Fibroblast of upper back skin (primary cell): ENCODE data around the gene DYRK1A.
"Not testable (repeated sequence)": the region's sequence is repeated elsewhere in the genome, so short reads cannot be mapped to it uniquely, and the experiment has no call there.

ENCODE experiments used
- DNase-seq: peaks from one replicate; pipeline ENCODE4 v3.0.0-alpha.2; 2013

Gene DYRK1A

DNA sequence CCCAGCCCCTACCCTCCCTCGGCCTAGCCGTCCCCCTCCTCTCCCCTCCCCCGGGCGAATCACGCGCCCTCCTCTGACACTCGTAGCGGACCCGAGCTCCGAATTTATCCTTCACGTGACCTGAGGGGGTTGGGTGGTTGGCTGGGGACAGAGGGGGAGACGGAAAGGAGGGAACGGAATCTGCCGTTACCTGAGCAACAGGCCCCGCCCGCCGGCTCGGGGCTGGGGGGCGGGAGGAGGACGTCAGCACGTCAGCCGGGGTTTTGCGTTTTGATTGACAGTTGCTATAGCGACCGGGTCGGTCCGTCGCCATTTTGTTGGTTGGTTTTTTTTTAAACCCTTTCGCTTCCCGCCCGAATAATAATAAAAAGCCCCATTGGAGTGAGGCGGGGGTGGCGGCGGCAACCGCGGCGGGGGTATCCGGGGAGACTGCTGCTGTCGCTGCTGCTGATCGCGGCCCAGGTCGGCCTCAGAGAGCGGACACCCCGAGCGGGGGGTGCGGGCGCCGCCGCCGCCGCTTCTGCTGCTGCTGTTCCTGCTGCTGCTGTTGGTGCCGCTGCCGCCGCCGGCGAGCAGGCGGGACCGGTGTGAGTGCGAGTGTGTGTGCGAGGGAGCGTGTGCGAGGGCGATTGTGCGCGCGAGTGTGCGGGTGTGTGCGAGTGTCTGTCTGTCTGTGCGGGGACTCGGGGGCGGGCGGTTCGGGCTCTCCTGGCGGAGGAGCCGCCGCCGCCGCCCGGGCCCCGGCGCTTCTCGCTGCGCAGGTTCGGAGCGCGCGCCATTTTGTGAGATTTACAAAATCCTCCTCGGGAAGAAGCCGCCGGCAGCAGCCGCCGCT lies at the start of gene DYRK1A:
Gene DYRK1A, plus strand, starts transcription at position 292 of the 835 bp plus-strand sequence. CDS start 53,602 bp downstream, outside the sequence.
- peak; percentile 100 for DNase-seq

DNA sequence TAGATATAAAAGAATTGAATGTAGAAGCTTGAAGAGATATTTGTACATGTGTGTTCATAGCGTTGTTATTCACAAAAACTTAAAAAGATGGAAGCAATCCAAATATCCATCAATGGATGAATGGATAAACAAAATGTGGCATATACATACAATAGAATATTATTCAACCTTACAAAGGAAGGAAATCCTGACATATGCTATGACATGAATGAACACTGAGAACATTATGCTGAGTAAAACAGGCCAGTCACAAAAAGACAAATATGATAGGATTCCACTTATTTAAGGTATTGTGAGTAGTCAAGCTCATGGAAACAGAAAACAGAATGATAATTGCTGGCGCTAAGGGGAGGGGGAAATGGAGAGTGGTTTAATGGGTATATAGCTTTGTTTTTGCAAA lies 47.0 kb upstream of the DYRK1A start:
- no peak for DNase-seq

DNA sequence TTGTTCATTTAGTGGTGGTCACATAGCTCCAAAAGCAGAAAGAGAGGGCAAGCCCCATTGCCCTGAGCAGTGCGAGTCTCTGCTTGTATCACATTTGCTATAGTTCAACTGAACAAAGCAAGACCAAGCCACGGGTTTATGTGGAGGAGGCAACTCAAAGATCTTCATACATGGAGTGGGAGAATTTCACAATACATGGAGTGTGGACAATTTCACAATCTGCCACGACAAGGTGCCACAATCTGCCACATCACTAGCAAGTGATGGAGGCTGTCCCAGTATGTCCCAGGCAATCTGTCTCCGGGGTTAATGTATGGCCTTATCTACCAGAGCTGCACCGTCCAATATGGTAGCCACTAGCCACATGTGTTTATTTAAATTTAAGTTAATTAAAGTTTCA lies 44.5 kb upstream of the DYRK1A start:
- no peak for DNase-seq

DNA sequence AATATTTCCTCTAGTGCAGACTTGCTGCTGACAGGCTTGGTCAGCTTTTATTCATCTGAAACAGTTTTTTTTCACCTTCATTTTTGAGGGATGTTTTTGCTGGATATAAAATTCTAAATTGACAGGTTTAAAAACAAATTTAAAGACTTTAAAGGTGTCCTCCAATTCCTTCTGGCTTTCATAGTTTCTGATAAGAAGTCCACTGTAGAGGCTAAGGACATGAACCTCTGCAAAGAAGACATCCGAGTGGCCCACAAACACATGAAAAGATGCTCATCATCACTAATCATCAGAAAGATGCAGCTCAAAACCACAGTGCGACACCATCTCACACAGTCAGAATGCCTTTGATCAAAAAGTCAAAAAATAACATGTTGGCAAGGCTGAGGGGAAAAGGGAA lies 42.0 kb upstream of the DYRK1A start:
- no peak for DNase-seq

DNA sequence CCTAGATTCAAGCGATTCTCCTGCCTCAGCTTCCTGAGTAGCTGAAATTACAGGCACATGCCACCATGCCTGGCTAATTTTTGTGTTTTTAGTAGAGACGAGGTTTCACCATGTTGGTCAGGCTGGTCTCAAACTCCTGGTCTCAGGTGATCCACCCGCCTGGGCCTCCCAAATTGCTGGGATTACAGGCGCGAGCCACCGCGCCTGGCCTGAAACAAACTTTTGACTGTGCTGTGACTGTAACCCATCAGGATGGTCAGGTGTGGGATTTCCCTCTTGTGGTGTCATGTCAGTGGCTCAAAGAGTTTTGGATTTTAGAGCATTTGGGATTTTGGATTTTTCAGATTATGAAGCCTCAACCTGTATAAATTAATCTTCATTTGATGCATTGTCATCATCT lies 38.4 kb upstream of the DYRK1A start:
- DNase-seq: not testable (repeated sequence)

DNA sequence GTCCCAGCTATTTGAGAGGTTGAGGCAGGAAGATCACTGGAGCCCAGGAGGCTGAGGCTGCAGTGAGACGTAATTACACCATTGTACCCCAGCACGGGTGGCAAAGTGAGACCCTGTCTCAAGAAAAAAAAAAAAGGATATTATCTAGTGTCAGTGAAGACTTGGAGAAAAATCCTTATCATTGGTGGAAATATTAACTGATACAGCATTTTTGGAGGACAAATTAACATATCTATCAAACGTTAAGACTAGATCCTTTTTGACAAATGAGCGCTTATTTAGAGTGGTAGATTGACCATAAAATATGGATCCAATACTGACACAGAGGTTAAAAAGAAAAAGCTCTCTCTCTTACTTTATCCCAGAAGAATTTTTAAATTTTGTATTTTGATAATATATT lies 35.2 kb upstream of the DYRK1A start:
- no peak for DNase-seq

DNA sequence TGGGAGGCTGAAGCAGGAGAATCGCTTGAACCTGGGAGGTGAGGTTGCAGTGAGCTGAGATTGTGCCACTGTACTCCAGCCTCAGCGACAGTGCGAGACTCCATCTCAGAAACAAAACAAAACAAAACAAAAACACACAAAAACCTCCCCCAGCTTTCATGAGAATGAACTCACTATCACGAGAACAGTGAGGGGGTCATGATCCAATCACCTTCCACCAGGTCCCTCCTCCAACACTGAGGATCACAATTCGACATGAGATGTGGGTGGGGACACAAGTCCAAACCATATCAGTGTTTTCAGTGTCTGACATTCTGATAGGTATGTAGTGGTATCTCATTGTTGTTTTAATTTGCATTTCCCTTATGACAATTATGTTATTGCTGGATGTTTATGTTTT lies 31.5 kb upstream of the DYRK1A start:
- DNase-seq: no peak

DNA sequence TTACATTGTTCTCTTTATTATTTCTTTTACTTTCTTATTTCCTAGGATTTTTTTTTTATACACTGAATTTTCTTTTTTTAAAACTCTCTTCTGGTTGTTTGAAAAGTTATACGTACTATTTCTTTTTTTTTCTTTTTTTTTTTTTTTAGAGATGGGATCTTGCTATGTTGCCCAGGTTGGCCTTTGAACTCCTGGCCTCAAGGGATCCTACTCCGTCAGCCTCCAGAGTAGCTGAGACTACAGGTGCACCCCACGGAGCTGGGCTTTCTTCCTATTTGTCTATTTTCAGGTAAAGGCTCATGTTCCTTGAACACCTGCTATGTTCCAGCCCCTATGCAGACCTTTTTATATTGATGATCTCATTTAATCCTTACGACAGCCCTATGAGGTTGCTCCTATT lies 29.4 kb upstream of the DYRK1A start:
- DNase-seq: no peak

DNA sequence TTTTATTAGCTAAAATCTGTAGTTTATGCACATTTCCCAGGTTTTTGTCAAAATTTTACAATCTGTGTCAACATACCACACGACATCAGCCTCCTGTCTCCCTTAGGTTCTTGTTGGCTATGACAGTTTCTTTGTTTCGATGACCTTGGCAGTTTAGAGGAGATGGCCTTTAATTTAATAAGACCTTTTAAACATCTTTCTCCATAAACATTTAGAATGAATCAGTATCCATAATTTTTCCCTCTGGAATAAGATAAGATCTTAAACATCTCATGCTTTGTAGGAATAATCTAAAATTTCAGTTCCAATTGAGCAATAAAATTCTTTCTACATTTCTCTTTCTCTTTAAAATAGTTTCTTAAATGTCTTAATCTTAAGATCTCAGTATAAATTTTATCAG lies 28.7 kb upstream of the DYRK1A start:
- DNase-seq: peak; percentile 15

DNA sequence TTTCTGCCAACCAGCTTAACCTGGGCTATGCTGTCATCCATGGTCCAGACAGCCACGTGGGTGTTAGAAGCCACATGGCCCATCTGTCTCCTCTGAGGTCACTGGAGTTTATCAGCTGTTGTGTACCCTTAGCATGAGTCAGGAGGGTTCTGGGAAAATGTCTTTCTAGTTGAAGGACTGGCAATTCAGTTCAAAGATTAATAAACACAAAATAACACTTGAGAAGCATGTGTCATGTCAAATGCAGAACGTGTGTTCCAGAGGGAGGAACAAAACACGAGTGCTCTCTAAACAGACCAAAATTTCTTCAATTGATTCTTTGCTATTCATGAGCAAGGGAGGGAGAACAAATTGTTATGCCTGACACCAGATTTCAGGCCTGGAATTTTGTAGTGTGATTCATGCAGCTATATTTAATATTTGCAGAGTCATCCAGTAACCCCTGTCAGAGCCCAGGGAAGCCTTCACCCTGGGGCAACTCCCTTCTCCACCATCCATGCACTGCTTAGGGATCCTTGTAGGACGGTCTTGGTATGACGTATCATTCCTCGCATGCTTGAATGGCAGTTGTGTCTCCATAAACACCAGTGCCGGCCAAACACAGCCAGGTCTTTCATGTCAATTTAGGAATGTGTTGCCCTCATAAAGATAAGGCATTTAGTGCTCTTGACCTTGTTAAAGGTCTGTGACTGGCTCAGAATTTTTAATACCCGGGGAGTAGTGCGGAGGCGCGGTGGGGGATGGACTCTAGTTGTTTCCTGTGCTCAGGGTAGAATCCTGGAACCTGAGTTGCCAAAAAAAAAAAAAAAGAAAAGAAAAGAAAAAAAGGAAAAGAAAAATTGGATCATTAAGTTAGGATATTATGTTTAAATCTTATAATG lies 27.7 kb upstream of the DYRK1A start:
- peak; percentile 93 for DNase-seq

DNA sequence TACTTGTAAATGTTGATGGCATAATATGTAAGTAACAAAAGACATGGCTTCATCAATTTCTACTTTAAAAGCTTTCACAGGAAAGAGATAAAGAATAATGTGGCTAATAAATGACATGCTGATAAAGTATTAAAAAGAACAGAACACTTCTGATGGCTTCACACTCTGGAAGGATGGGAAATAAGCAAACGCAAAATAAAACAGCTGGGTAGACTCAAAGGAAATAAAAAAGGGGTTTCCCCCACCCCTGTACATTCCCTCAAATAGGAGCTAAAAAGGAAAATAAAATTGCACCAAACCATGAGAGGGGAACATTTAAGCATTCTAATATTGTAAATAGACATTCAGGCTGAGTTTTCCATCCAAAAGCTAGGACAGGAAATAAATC lies 27.0 kb upstream of the DYRK1A start:
- DNase-seq: no peak

DNA sequence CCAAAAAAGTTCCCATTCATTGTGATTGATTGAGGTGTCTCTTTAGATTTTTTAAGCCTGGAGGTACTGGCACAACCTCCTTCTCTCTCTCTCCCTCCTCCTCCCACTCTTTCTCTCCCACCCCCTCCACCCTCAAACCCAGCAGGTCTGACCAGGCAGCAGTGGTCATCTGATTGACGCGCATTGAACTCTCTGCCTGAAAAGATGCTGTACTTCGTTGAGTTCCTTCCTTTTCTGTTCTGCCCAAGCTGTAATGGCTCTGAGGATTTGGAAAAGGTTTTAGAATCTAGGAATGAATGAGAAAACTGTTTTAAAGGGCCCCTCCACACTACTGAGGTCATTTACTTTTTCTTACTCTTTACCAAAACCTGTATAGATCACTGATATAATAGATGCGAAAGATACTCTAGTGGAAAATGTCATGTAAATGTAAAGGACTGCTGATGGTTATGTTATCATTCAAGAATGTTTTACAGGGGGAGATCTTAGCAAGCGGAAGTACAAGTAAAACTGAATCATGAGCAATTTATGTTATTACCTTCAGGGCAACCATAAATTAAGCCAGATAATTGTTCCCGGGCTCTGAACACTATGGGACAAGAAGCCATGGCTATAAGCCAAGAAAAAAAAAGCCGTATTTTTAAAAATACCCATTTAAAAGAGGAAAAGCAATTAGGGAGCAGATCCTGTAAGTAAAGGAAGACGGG lies 25.2 kb upstream of the DYRK1A start:
- peak; percentile 51 for DNase-seq

DNA sequence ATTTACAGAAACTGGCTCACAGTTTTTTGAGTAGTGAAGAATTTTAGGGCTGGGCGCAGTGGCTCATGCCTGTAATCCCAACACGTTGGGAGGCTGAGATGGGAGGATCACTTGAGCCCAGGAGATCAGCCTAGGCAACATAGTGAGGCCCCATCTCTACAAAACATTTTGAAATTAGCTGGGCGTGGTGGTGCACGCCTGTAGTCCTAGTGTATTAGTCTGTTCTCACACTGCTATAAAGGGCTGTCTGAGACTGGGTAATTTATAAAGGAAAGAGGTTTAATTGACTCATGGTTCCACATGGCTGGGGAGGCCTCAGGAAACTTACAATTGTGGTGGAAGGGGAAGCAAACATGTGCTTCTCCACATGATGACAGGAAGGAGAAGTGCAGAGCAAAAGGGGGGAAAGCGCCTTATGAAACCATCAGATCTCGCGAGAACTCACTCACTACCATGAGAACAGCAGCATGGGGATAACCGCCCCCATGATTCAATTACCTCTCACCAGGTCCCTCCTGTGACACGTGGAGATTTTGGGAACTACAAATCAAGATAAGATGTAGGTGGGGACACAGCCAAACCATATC lies 24.4 kb upstream of the DYRK1A start:
- DNase-seq: no peak

DNA sequence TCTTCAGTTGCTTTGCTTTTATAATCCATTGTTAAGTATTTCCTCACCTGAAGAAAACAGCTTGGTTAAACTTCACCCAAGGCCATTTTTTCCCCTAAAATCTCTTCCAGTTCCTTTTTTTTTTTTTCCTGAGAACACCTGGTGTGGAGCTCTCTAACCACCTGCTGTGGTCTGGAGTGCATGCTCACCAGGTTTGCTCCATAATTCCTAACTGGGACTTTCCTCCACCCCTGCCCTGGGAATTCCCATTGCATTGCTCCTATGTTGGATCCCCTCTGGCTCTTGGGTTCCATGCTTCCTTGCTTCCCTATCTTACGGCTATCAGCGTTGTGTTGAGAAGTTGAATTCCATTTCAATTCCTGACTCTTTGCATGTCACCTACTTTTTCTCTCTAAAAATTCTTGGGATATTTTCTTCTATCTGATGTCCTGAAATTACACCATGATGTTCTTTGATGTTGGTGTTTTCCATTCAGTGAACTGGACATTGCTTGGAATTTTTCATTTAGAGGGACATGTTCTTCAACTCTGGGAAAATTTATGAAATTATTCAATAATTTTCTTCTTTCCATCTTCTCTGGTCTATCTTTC lies 19.6 kb upstream of the DYRK1A start:
- no peak for DNase-seq

DNA sequence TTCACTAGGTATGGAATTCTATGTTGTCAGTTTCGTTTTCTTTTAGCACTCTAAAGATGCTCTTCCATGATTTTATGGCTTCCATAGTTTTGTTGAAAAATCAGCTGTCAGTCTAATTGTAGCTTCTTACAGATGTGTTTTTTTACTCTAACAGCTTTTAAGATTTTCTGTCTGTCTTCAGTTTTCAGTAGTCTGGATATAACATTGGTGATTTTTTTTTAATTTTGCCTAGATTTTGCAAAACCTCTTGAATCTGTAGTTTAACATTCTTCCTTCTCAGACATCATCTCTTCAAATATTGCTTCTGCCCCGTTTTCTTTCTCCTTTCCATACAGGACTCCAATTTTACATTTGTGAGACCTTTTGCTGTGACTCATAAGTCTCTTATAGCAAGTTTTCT lies 17.9 kb upstream of the DYRK1A start:
- no peak for DNase-seq

DNA sequence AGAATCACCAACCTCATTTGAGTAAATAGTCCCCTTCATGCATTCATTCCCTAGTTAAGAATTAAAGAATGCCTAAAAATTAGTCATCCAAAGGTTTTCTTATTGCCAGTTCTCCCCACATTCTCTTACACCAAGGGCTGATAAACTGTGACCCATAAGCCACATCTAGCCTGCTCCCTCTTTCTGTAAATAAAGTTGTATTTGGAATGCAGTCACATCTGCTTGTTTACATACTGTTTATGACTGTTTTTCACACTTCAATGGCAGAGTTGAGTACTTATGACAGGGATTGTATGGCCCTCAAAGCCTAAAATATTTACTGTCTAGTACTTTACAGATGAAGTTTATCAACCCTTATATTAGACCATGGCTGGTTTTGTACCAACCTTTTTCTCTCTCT lies 16.1 kb upstream of the DYRK1A start:
- no peak for DNase-seq

DNA sequence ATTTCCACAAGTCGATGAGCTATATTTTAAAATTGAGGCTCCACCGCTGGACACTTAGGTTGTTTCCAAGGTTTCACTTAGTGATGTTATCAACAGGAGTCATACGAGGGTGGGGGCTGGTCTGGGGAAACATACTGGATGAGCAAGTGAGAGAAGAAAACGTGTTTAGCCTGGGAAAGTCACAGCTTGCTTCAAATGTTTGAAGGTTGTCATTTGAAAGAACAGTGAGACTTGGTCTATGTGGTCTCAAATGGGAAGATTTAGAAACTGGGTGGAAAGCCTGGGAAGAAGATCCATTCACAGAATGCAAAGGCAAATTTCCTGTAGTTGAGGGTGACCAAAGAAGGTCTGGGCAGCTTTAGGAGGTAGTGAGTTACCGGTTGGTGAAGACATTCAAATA lies 9.9 kb upstream of the DYRK1A start:
- DNase-seq: no peak

DNA sequence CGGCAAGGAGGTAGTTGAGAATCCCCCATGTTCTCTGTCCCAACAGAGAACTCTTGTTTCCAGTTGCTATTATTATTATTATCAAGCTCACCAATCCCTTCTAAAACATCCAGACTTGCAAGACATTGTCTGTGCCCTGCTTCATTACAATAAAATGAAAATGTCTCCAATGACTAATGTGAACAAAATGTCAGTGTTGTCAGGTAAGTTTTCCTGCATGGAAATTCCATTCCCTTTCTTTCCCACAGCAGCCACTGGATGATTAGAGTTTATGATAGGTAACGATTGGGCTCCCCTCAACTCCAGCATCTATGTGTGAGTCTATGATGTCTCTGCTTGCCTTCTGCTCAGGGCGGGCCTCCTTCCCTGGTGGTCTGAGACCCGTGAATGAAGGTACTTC lies 8.9 kb upstream of the DYRK1A start:
- no peak for DNase-seq

DNA sequence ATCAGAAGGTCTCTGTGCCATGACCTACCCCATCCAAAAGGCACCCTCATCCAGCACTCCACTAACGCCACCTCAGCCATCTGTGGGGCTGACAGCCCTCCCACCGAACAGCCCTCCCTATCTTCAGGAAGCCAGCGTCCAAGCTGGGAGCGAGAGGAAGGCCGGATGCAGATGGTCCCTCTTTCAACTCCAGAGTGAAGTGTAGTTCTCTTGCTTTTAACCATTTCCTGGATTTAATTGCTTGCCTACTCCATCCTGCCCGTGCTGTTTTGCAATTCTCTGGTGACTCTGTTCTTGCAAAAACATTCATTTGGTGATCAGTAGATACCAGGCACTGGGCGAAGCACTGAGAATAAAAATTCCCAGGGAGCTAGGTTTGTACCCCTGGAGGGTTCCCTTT lies 8.2 kb upstream of the DYRK1A start:
- peak; percentile 33 for DNase-seq

DNA sequence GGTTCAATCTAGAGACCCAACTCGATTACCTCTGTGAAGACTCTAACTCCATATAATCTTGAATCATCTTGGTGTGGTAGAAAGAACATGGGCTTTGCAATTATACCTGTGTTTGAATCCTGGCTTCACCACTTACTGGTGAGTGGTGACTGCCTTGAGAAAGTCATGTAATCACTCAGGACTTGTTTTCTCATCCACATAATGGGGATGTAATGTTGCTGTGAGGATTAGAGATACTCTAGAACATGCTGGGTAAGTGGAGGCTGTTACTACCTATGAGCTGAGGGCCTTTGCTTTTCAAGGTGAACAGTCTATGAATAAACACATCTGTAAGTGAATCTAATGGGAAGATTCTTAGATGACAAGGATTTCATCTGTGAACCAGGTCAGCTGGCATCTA lies 2.6 kb upstream of the DYRK1A start:
- DNase-seq: no peak

DNA sequence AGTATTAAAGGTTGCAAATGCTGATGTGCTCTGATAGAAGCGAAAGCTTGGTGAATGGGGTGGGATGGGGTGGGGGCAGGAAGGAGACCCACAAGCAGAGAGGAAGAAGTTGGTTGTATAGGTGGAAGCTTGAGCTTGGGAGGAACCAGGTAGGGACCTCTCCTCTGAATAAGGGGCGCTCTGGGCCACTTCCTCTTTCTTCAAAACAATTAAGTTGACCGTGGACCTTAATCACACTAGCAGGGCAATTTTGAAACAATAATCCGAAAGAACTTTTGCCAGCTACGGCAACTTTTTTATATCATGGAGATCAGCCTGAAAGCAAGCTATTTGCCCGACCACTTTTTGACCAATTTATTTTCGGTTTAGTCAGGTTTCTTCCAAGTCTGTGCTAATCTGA lies 1.9 kb upstream of the DYRK1A start:
- no peak for DNase-seq
